Skeletal muscle satellite cell (primary cell): ENCODE data around the gene VSTM4.

Experiments used
- H3K27me3 ChIP-seq: 2 replicates; pipeline ENCODE4 v1.7.0; 2013; ENCODE audit warnings: low read length; ENCODE audit not compliant: control insufficient read depth, insufficient read depth
- H3K36me3 ChIP-seq: 2 replicates; pipeline ENCODE4 v1.7.0; 2013; ENCODE audit warnings: mild to moderate bottlenecking, control low read depth, low read length; ENCODE audit not compliant: insufficient read depth
- H3K4me1 ChIP-seq: 2 replicates; pipeline ENCODE4 v1.7.0; 2013; ENCODE audit warnings: low read length; ENCODE audit not compliant: control insufficient read depth, insufficient read depth
- H3K4me2 ChIP-seq: 2 replicates; pipeline ENCODE4 v1.7.0; 2013; ENCODE audit warnings: mild to moderate bottlenecking, low read length
- H3K4me3 ChIP-seq: 2 replicates; pipeline ENCODE4 v1.7.0; 2013; ENCODE audit warnings: low read length
- H3K9ac ChIP-seq: 2 replicates; pipeline ENCODE4 v1.7.0; 2013; ENCODE audit warnings: mild to moderate bottlenecking, low read depth, low read length, moderate library complexity
- H3K9me3 ChIP-seq: replicated peaks from 2 replicates; pipeline ENCODE4 v1.7.0; 2013; ENCODE audit warnings: mild to moderate bottlenecking, control low read depth, low read length

The VSTM4 gene

GRCh38 chr10:49104323-49104722, 11.0 kb downstream of the VSTM4 start:
- Histone ChIP-seq H3K36me3 (no peaks in the 10 kb centered on the region), H3K4me3 (no peak overlapping the region), H3K9me3 (no peaks in the 10 kb centered on the region), H3K9ac (no peak overlapping the region), H3K4me2 (no peak overlapping the region), H3K4me1 (no peaks in the 10 kb centered on the region), H3K27me3 (no peaks in the 10 kb centered on the region)

- Histone ChIP-seq H3K4me3 (no peak overlapping the region), H3K36me3 (no peaks in the 10 kb centered on the region)
Measured at GRCh38 chr10:49103761-49104160, 11.6 kb downstream of the VSTM4 start.

GRCh38 chr10:49099046-49099445, 16.3 kb downstream of the VSTM4 start:
- Histone ChIP-seq H3K4me1 (no peaks in the 10 kb centered on the region), H3K4me2 (no peak overlapping the region), H3K36me3 (no peaks in the 10 kb centered on the region), H3K9me3 (no peaks in the 10 kb centered on the region), H3K27me3 (no peaks in the 10 kb centered on the region), H3K4me3 (no peak overlapping the region), H3K9ac (no peak overlapping the region)

More at GRCh38 chr10:49103761-49104160, 11.6 kb downstream of the VSTM4 start:
- Histone ChIP-seq H3K4me1 (no peaks in the 10 kb centered on the region), H3K9ac (no peak overlapping the region), H3K9me3 (no peaks in the 10 kb centered on the region), H3K4me2 (no peak overlapping the region), H3K27me3 (no peaks in the 10 kb centered on the region)

GRCh38 chr10:49096890-49097445, 18.4 kb downstream of the VSTM4 start:
- no peaks in the 10 kb centered on the region for H3K9me3 ChIP-seq
- H3K36me3 ChIP-seq = no peaks in the 10 kb centered on the region
- no peak overlapping the region for H3K9ac ChIP-seq
- H3K4me1 ChIP-seq = no peaks in the 10 kb centered on the region
- no peaks in the 10 kb centered on the region for H3K27me3 ChIP-seq
- no peak overlapping the region for H3K4me2 ChIP-seq
- H3K4me3 ChIP-seq = no peak overlapping the region

DNA sequence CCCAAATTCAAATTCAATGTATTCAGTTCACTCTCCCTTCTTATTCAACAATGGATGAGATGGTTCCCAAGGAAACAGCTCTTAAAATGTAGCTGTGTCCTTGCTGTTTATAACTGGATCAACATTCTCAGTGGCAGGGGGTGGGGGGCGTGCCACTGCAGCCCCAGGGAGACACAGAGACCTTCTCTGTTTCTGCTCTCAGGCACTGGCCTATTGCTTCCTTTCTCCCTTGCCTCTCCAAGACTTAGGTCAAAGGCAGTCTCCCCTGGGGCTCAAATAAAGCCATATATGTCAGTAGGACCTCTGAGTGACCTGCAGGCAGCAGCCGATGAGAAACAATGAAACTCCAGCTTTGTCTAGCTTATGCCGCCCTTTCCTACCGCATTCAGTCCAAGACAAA, 20.7 kb downstream of the VSTM4 start:
- Histone ChIP-seq H3K36me3 (no peaks in the 10 kb centered on the region), H3K27me3 (peaks cover 3% of the 10 kb centered on the region), H3K4me3 (no peak overlapping the region), H3K9ac (no peak overlapping the region), H3K4me2 (no peak overlapping the region), H3K4me1 (no peaks in the 10 kb centered on the region), H3K9me3 (no peaks in the 10 kb centered on the region)

GRCh38 chr10:49093922-49094321, 21.4 kb downstream of the VSTM4 start:
- peaks cover 3% of the 10 kb centered on the region for H3K27me3 ChIP-seq
- no peak overlapping the region for H3K4me2 ChIP-seq
- H3K4me3 ChIP-seq = no peak overlapping the region
- H3K9ac ChIP-seq = no peak overlapping the region
- no peaks in the 10 kb centered on the region for H3K36me3 ChIP-seq
- H3K4me1 ChIP-seq = no peaks in the 10 kb centered on the region
- no peaks in the 10 kb centered on the region for H3K9me3 ChIP-seq

DNA sequence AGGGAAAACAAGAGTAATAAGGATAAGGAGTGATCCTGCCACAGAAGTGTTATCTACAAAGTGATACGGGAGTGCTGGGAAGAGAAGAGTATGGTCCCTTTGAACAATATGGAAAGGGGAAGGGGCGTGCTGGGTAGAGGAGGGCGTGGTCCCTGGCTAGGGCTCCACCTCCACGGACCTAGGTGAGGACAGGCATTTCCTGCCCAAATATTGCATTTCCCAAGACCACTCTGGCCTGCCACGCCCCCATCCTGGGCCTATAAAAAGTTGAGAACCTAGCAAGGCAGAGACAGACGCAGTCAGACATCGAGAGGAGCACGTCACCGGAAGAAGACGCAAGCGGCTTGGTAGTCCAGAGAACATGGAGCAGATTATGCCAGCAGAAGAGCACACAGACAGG, 22.8 kb downstream of the VSTM4 start:
- Histone ChIP-seq H3K9ac (no peak overlapping the region), H3K27me3 (peaks cover 3% of the 10 kb centered on the region)

GRCh38 chr10:49091450-49092210, 23.7 kb downstream of the VSTM4 start:
- H3K4me1 ChIP-seq = no peaks in the 10 kb centered on the region

More for the DNA sequence above, 22.8 kb downstream of the VSTM4 start:
- H3K9me3 ChIP-seq = no peaks in the 10 kb centered on the region
- no peaks in the 10 kb centered on the region for H3K36me3 ChIP-seq
- no peak overlapping the region for H3K4me2 ChIP-seq
- no peaks in the 10 kb centered on the region for H3K4me1 ChIP-seq
- no peak overlapping the region for H3K4me3 ChIP-seq

GRCh38 chr10:49090696-49091380, 24.5 kb downstream of the VSTM4 start:
- Histone ChIP-seq H3K9ac (no peak overlapping the region), H3K36me3 (no peaks in the 10 kb centered on the region), H3K4me2 (no peak overlapping the region), H3K4me1 (no peaks in the 10 kb centered on the region), H3K9me3 (peaks cover 4% of the 10 kb centered on the region), H3K4me3 (no peak overlapping the region), H3K27me3 (peaks cover 3% of the 10 kb centered on the region)

More at GRCh38 chr10:49091450-49092210, 23.7 kb downstream of the VSTM4 start:
- no peaks in the 10 kb centered on the region for H3K36me3 ChIP-seq
- H3K9ac ChIP-seq = no peak overlapping the region
- peaks cover 4% of the 10 kb centered on the region for H3K9me3 ChIP-seq
- H3K27me3 ChIP-seq = peaks cover 3% of the 10 kb centered on the region
- no peak overlapping the region for H3K4me3 ChIP-seq
- no peak overlapping the region for H3K4me2 ChIP-seq

GRCh38 chr10:49090189-49090575, 25.1 kb downstream of the VSTM4 start:
- Histone ChIP-seq H3K4me3 (no peak overlapping the region), H3K4me1 (no peaks in the 10 kb centered on the region), H3K9ac (no peak overlapping the region)

GRCh38 chr10:49089557-49090188, 25.6 kb downstream of the VSTM4 start:
- H3K4me3 ChIP-seq = no peak overlapping the region
- peaks cover 3% of the 10 kb centered on the region for H3K27me3 ChIP-seq
- no peaks in the 10 kb centered on the region for H3K36me3 ChIP-seq
- no peak overlapping the region for H3K4me2 ChIP-seq
- peaks cover 4% of the 10 kb centered on the region for H3K9me3 ChIP-seq
- no peaks in the 10 kb centered on the region for H3K4me1 ChIP-seq
- H3K9ac ChIP-seq = no peak overlapping the region

More at GRCh38 chr10:49090189-49090575, 25.1 kb downstream of the VSTM4 start:
- Histone ChIP-seq H3K36me3 (no peaks in the 10 kb centered on the region), H3K9me3 (peaks cover 4% of the 10 kb centered on the region), H3K4me2 (no peak overlapping the region), H3K27me3 (peaks cover 3% of the 10 kb centered on the region)
